PFSK-1 (cell line): ENCODE results near the gene DKK2.

Source experiments
- FOXP2 ChIP-seq: optimal IDR thresholded peaks from 2 replicates; pipeline ENCODE3; 2011; ENCODE audit warnings: borderline replicate concordance, control low read depth, inconsistent platforms; ENCODE audit not compliant: insufficient read depth; ENCODE audit errors: extremely low read length, extremely low read depth
- POLR2AphosphoS5 ChIP-seq: IDR thresholded peaks from 2 replicates; pipeline ENCODE4 v1.6.1; 2012; ENCODE audit warnings: low read depth, mild to moderate bottlenecking, control low read depth, low read length, moderate library complexity
- SIN3A ChIP-seq: IDR thresholded peaks from 2 replicates; pipeline ENCODE4 v1.6.1; 2012; ENCODE audit warnings: mild to moderate bottlenecking, low read length, moderate library complexity, borderline replicate concordance; ENCODE audit not compliant: insufficient read depth
- TAF1 ChIP-seq: IDR thresholded peaks from 2 replicates; pipeline ENCODE4 v1.6.1; 2012; ENCODE audit warnings: low read length, control low read depth, borderline replicate concordance; ENCODE audit not compliant: insufficient read depth
- TF ChIP-seq, protein P1 (sequence below), 2 experiments: IDR thresholded peaks; 2 replicates each; pipeline versions ENCODE4 v1.6.1 to v1.8.0; 2011 to 2012; ENCODE audit warnings: low read depth in 2 of 2, low read length in 2 of 2, control low read depth in 1 of 2, inconsistent platforms in 1 of 2, mild to moderate bottlenecking in 1 of 2, moderate library complexity in 1 of 2; ENCODE audit not compliant: insufficient read depth in 1 of 2

Gene DKK2

DNA sequence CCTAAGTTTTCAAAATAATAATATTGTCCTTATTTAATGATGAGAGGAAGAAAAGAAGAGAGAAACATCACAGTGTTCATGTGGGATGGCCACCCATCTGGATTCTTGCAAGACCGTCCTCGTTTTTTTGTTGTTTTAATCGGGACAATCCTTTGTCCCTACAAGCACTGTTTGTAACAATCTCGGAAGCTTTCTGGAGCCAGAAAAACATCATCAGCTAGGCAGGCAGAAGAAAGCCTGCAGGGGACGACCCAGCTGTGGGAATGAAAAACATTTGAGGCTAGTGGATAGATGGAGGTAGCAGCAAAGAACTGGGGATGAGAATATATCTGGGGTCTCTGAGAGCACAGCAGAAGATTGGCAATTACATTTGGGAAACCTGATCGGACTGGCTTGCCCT is 105.6 kb downstream of the DKK2 start:
- TF ChIP-seq TAF1 (no peak), POLR2AphosphoS5 (no peak), SIN3A (no peak), FOXP2 (no peak)
- TF ChIP-seq, protein P1, sequence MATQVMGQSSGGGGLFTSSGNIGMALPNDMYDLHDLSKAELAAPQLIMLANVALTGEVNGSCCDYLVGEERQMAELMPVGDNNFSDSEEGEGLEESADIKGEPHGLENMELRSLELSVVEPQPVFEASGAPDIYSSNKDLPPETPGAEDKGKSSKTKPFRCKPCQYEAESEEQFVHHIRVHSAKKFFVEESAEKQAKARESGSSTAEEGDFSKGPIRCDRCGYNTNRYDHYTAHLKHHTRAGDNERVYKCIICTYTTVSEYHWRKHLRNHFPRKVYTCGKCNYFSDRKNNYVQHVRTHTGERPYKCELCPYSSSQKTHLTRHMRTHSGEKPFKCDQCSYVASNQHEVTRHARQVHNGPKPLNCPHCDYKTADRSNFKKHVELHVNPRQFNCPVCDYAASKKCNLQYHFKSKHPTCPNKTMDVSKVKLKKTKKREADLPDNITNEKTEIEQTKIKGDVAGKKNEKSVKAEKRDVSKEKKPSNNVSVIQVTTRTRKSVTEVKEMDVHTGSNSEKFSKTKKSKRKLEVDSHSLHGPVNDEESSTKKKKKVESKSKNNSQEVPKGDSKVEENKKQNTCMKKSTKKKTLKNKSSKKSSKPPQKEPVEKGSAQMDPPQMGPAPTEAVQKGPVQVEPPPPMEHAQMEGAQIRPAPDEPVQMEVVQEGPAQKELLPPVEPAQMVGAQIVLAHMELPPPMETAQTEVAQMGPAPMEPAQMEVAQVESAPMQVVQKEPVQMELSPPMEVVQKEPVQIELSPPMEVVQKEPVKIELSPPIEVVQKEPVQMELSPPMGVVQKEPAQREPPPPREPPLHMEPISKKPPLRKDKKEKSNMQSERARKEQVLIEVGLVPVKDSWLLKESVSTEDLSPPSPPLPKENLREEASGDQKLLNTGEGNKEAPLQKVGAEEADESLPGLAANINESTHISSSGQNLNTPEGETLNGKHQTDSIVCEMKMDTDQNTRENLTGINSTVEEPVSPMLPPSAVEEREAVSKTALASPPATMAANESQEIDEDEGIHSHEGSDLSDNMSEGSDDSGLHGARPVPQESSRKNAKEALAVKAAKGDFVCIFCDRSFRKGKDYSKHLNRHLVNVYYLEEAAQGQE (IDR thresholded peaks at IDR 0.05; ENCODE audit: insufficient read depth in 1 of 2, low read depth in 2 of 2, low read length in 2 of 2): no peak

DNA sequence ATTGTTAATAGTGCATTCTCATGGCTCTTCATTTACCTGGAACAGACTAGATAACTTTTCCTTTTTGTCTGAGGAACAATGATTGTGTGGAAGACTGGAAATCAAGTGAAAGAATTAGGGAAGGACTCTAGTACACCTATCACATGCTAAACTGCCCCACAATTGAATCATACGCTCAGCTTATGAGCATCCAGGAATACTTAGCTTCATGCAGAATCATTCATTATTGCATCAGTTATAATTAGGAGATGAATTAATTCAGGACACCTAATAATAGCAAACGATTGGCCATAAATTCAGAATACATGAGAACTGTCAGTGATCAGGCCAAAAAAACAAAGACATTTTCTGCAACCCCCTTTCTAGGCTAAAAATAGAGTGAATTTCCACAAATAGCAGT is 106.9 kb downstream of the DKK2 start:
- no peak for TF ChIP-seq TAF1
- TF ChIP-seq FOXP2: no peak
- TF ChIP-seq, protein P1 (IDR thresholded peaks at IDR 0.05; ENCODE audit: insufficient read depth in 1 of 2, low read depth in 2 of 2, low read length in 2 of 2): no peak
- TF ChIP-seq POLR2AphosphoS5: no peak
- no peak for TF ChIP-seq SIN3A

DNA sequence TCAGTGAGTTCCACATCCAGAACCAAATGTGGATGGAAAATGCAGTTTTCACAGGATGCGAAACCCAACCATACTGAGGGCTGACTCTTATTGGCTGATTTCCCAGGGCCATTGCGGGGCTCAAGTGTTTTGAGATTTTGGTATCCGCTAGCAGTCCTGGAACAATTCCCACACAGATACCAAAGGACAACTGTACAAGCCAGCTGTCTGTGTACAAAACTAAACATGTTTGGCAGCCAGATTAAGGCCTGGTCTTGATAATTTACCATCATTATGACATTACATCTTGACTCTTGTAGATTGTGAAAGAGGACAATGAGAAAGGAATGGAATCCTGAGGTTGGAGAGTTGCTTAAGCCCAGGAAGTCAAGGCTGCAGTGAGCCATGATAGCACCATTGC is 121.9 kb downstream of the DKK2 start:
- TF ChIP-seq, protein P1 (IDR thresholded peaks at IDR 0.05; ENCODE audit: insufficient read depth in 1 of 2, low read depth in 2 of 2, low read length in 2 of 2): no peak
- TF ChIP-seq TAF1 (no peak), FOXP2 (no peak)

DNA sequence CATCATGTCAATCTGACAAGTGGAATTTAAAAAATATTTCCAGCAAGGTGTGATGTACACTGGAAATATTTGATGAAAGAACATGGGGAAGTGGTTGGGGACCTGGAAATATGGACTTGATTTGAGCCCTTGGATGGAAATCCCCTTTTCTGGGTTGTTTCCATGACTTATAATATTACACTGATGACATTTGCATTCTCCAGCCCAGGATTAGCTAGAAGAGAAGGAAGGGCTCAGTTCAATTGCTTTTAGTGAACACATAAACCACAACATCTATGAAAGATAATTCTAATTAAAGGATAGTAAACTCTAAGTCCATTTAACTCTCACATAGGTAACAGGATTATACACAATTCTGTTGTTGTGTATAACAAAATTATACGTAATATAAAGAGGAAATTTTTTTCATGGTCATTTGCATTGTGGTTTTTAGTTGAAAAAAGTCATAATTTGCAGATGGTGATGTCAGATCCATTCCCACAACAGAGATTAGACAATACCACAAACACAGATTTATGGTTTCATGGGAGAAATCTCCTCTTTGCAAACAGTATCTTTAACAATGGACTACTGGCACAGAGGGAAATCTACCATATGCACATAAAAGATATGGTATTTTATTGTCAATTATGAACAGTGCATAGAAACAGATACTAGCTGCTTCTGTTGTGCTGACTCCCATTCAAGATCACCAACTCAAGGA is 126.5 kb downstream of the DKK2 start:
- no peak for TF ChIP-seq POLR2AphosphoS5
- no peak for TF ChIP-seq FOXP2
- TF ChIP-seq, protein P1 (IDR thresholded peaks at IDR 0.05; ENCODE audit: insufficient read depth in 1 of 2, low read depth in 2 of 2, low read length in 2 of 2): no peak
- TF ChIP-seq SIN3A: no peak
- no peak for TF ChIP-seq TAF1

DNA sequence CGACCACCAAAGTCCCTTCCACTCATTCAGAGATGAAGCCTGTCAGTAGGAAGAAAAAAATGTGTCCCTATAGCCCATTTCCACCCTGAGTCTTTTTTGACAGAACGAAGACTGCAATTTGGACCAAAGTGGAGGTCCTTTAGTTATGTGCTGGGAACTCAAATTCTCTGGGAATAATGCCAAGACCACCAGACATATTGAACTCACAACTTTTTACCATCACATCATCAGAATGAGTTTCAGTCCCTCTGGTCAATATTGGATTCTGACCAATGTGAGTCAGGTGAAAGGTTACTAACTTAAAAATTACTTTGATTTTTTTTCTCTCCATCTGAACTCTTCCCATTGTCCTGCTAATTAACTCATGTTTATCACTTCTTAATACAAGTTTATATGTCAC is 128.9 kb downstream of the DKK2 start:
- TF ChIP-seq, protein P1 (IDR thresholded peaks at IDR 0.05; ENCODE audit: insufficient read depth in 1 of 2, low read depth in 2 of 2, low read length in 2 of 2): no peak
- TF ChIP-seq POLR2AphosphoS5: no peak
- no peak for TF ChIP-seq TAF1
- TF ChIP-seq FOXP2: no peak
- TF ChIP-seq SIN3A: no peak
